HG03135 (cell line): ENCODE results near the gene MRPL36.
"Not testable (repeated sequence)": the region's sequence is repeated elsewhere in the genome, so short reads cannot be mapped to it uniquely, and the experiment has no call there.

Experiments
- ATAC-seq: cut with Tn5 transposase; IDR thresholded peaks from one replicate; pipeline ENCODE4 v1.9.1; 2021; ENCODE audit warnings: mild to moderate bottlenecking, moderate library complexity; ENCODE audit not compliant: unreplicated experiment

The MRPL36 gene

DNA sequence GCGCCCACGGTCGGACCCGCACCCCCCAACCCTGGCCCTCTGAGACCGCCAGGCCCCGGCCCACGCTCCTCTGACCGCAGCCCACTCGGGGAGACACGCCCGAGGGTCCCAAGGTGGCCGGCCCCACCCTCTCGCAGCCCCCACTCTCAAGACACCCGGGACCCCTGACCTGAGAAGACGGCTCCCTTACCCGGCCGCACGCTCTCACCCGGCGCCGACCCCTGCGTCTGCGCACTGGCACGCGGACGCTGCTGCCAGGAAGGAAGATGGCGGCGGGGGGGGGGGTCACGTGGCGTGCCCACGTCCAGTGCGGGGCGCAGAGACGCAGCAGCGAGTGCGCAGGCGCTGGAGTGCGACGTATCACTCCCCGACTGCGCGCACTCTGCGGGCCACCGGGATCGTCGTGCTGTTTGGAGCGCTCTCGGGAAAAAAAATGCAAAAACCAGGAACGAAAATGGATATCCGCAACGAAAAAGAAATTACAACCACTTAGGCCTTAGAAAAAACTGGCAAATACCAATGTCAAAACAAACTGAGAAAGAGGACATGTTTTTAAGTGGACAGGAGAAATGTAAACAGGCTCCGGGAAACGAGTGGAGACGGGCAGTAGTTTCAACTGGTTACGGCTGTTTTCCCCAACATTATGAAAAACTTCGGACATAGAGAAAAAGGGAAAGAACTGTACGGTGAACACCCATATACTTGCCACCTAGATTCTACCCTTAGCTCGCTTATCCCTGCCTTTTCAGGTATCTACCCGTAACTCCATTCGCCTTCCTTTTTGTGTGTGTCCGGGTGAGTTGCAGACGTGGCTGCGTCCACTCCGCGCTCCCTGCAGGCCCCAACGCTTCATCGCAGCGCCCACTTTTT, at the start of gene MRPL36:
TSS of gene MRPL36 (minus strand) at position 236 of the 870 bp plus-strand sequence. CDS start 902 bp downstream, outside the sequence.
- peak; percentile 45 for ATAC-seq

- ATAC-seq: no peak
These were observed 48.0 kb upstream of the MRPL36 start for GRCh38 chr5:1847611-1848010.

DNA sequence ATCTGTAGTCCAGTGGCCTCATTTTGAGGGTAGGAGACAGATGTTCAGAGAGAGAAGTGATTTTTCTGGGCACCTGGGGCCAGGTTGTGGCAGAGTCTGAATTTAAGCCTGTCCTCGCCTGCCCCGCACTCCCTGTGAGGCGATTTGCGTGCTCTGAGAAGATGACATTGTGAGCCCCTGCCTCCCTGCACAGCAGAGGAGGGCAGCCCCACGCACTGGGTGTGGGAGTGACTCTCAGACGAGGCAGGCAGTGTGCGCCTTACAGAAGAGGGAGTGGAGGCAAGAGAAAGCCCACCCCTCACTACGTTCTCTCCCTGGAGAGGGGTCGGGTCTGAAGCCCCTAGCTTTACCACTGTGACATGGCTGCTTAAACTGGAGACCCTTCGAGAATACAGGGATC, 47.4 kb upstream of the MRPL36 start:
- ATAC-seq: no peak

- no peak for ATAC-seq
These were observed 46.9 kb upstream of the MRPL36 start for GRCh38 chr5:1846583-1846982.

- ATAC-seq: no peak
These were observed 46.1 kb upstream of the MRPL36 start for GRCh38 chr5:1845696-1846095.

- no peak for ATAC-seq
These were observed 45.2 kb upstream of the MRPL36 start for GRCh38 chr5:1844708-1845436.

DNA sequence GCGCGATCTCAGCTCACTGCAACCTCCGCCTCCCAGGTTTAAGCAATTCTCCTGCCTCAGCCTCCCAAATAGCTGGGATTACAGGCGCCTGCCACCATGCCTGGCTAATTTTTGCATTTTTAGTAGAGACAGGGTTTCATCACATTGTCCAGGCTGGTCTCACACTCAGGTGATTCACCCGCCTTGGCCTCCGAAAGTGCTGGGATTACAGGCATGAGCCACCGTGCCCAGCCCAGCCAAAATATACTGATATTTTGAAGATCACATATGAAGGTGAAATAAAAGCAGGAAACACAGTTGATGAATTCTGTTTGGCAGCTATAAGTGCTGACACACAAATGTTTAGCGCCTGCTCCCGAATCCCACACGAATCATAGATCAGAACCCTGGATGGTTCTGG, 44.1 kb upstream of the MRPL36 start:
- not testable (repeated sequence) for ATAC-seq

- no peak for ATAC-seq
These were observed 42.6 kb upstream of the MRPL36 start for GRCh38 chr5:1842004-1842819.

DNA sequence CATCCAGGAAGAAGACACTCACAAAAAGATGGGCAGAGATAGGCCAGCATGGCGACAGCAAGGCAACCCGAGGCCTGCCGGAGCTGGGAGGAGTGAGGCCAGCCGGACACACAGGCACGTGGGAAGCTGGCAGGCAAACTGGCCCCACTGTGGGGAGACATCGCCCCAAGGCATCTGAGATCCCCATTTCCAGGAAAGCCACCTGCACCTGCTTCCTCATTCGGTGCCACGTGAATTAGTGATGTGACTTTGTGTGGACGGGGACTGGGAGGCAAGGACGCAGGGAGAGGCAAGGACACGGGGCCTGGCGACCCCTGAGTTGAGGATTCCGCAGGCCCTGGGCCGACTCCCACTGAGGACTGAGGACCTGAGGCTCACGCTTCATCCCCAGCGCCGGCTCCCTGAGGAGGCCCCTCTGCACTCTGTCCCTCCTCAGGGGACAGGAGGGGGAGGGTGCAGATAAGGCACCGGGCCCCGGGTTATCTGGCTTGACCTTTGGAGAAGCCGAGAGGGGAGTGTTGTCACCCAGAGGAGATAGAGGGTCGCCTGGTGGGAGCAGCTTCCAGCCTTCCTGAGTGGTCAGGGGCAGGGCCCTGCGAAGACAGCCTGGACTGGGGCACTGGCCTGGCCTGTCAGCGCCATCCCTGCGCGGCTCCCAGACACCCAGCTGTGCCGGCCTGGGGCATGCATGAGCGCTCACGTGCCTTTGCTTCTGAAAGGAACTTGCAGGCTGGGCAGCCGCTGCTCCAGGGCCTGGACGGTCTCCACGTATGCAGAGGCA, 41.3 kb upstream of the MRPL36 start:
- no peak for ATAC-seq

DNA sequence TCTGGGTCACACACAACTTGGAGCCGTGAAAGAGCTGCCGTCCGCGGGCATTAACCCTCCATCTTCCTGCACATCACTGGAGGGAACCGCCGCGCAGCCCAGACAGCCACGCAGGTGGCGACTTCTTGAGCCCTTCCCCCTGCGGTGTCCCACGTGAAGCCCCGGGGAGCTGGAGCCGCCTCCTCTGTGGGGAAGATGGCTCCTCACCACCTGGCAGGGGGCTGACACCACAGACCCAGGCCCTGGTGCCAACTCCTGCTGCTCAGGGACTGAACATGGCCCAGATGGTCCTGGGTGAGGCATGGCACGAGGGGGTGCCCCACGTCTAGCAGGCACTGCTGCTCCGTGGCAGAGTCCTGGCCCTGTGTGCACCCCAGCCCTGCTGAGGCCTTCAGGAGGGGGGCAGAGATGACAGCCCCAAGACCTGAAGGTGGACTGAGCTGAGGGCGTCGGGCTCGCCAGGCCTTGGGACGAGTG, 40.5 kb upstream of the MRPL36 start:
- ATAC-seq: no peak

DNA sequence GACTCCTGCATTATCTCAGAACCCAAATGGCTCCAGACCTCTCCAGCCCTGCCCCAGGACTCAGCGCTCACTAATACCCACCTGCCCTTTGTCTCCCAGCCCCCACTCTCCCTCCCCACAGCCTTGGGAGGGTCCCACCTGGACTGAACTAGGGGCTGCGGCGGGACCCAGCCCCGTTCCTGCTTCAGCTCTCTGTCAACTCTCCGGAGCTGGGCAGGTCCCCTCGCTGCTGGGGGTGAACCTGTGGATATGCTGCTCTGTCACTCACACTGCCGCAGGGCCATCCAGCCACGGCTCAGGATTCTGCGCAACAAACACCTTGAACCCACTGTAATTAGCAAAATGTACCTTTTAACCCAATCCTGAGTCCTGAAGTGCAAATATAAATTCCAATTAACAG, 38.4 kb upstream of the MRPL36 start:
- ATAC-seq: no peak

- ATAC-seq: no peak
These were observed 37.5 kb upstream of the MRPL36 start for GRCh38 chr5:1836891-1837880.

DNA sequence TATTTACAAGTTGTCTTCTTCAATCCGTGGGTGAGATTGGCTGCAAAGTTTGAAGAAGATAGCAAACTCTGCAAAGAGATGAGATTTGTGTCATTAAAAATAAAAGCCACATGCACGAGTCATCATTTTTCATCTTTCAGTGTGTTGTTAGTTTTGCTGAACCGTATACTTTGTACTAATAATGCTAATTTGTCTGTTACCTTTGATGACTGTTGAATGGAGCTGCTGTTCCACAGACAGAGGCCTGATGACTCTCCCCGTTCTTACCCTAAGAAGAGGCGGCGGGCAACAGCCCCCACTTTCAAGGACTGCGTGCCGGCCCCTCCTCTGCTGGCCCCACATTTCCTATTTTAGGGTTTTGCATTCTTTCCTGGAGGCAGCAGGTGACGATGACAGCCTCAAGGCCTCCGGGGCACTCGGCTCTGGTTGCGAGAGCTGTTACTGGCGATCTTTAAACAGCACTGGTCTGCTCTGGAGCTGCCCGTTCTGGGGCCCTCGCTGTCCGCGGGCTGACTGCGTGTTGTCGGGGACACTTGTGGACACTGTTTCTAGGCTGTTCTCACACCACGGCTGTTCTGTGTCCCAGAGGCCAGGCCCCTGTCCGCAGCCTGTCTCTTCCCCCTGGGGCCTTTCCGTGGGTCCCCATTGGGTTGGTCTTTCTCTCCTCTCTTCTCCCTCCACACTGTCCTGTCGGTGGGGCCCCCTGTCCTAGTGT, 36.7 kb upstream of the MRPL36 start:
- ATAC-seq: no peak

GRCh38 chr5:1835431-1835830, 35.8 kb upstream of the MRPL36 start:
- no peak for ATAC-seq

DNA sequence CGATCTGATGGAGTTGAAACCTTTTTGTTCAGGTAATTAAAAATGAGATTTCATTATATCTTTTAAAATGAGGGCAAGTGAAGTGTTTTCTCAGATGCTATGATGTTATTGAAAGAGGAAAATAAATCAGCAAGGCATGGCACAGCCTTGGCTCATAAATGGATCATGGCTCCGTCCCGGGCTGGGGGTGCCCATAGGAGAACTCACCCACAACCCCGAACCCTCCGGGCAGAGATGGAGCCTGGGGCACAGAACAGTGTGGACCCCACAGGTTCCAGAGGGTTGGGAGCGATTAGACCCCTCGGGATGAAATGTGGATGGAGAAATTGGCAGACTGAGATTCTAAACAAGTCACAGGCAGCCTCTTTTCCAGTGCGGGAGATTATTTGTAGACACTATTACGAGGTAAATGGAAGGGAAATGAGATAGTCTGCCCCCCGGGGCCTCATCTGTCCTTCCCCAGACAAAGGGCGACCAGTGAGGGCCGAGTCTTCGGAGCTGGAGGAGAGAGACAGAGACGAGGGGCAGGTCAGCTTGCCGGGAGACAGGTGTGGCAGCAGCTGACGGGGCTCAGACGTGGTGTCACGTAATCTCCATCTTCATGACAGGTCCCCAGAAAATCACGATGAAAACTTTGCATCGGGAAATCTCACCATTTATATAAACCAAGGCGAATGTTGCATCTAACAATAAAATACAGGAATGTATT, 35.2 kb upstream of the MRPL36 start:
- no peak for ATAC-seq

- ATAC-seq: no peak
These were observed 34.5 kb upstream of the MRPL36 start for GRCh38 chr5:1834022-1834551.

GRCh38 chr5:1833264-1834021, 33.8 kb upstream of the MRPL36 start:
- ATAC-seq: no peak
